GM12801 (cell line): ENCODE measurements around the gene WDR64.

ENCODE experiments used
- TF ChIP-seq, protein P1 (sequence below): IDR thresholded peaks from one replicate; pipeline ENCODE4 v1.5.1; 2011; ENCODE audit warnings: control low read depth; ENCODE audit not compliant: insufficient read length; ENCODE audit errors: extremely low read depth

The WDR64 gene

DNA sequence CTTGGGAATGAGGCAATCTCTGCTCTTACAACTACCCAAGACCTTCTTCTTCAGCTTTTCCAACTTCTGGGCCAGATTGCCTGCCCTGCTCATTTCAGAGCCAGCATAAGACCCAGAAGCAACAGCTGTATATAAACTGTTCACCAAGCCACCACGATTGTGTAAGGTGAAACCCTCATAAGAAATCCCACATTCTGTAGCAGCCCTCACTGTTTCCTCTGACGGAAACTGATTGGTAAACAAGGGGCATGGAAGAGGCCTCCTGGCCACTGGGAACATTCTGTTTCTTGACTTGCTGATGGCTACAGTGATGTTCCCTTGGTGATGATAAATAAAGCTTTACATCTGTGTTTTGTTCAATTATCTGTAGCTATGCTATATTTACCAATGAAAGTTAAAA lies 156.2 kb downstream of the WDR64 start:
- TF ChIP-seq, protein P1, sequence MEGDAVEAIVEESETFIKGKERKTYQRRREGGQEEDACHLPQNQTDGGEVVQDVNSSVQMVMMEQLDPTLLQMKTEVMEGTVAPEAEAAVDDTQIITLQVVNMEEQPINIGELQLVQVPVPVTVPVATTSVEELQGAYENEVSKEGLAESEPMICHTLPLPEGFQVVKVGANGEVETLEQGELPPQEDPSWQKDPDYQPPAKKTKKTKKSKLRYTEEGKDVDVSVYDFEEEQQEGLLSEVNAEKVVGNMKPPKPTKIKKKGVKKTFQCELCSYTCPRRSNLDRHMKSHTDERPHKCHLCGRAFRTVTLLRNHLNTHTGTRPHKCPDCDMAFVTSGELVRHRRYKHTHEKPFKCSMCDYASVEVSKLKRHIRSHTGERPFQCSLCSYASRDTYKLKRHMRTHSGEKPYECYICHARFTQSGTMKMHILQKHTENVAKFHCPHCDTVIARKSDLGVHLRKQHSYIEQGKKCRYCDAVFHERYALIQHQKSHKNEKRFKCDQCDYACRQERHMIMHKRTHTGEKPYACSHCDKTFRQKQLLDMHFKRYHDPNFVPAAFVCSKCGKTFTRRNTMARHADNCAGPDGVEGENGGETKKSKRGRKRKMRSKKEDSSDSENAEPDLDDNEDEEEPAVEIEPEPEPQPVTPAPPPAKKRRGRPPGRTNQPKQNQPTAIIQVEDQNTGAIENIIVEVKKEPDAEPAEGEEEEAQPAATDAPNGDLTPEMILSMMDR, result no peak

DNA sequence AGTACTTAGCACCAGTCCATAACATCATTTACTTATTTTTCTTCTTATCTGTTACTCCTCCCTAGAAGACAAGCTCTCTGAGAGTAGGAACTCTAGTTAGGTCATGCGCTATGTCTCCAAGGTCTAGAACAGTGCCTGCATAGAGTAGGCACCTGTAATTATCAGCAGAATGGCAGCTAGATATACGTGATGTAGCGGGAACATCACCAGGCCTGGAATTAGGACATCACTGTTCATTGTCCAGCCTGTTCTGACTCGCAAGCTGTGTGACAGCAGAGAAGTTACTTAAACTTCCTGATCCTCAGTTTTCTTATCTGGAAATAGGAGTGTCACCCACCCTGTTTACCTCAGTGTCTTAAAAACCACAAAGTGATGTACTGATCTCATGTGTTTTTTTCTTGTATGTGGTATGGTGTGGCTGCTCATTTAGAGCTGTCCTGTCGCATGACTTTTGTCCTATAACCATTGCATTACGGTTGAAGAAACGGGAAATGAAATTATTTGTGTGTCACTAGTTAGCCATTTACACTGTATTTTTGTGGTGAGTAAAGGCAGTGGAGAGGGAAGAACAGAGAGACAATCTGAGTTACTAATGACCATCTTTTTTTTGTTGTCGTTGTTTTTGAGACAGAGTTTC lies 158.8 kb downstream of the WDR64 start:
- TF ChIP-seq, protein P1, result no peak

DNA sequence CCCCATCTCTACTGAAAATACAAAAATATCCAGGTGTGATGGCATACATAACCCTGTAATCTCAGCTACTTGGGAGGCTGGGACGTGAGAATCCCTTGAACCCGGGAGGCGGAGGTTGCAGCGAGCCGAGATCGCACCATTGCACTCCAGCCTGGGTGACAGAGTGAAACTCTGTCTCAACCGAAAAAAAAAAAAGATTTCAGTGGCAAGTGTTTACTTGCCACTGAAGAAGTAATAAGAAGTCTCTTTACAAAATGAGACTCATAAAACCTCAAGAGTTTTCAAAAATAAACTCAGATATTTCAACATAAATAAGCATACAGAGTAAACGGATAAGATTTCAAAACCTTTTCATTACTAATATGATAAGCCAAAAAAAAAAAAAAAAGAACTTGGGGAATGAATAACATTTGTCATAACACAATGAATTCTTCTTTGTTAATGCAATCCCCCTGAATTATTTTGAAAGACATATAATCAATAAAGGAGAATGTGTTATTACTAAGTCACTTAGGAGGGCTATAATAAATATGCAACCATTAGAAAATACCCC lies 161.8 kb downstream of the WDR64 start:
- TF ChIP-seq, protein P1, result no peak

DNA sequence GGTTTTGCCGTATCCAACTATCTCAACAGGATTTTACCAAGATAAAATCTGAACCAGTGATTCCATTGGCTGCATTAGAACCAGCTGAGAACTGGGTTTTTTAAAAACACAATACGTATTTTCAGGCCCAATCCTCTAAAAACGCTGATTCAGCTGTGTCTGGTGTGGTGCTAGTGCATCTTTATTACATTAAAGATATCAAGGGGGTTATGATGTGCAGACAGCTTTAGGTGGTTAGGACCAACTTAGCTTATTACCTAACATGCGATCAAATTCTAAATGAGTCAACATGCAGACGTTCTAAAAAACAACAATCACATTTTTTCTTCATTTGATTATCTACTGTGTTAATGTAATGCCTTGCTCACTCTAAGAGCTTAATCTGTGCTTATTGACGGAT lies 163.9 kb downstream of the WDR64 start:
- TF ChIP-seq, protein P1, result no peak

DNA sequence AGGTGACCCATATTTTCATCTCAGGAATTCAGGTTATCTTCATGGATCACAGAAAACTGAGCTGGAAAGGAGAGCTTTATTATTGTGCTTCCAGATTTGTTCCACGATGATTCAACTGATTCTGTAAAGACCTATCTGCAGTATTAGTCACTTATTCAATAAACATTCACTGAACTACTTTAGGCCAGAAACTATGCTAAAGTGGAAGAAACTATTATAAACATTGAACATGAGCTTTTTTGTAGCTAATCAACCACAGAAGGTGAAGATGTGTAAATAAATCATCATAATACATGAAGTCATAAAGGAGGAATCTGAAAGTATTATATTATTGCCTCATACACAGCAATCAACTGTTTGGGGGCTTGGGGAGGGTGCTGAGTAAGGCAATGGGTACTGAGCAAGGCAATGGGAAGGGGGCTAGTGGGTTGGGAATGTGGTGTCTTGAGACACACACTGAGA lies 165.3 kb downstream of the WDR64 start:
- TF ChIP-seq, protein P1, result no peak

DNA sequence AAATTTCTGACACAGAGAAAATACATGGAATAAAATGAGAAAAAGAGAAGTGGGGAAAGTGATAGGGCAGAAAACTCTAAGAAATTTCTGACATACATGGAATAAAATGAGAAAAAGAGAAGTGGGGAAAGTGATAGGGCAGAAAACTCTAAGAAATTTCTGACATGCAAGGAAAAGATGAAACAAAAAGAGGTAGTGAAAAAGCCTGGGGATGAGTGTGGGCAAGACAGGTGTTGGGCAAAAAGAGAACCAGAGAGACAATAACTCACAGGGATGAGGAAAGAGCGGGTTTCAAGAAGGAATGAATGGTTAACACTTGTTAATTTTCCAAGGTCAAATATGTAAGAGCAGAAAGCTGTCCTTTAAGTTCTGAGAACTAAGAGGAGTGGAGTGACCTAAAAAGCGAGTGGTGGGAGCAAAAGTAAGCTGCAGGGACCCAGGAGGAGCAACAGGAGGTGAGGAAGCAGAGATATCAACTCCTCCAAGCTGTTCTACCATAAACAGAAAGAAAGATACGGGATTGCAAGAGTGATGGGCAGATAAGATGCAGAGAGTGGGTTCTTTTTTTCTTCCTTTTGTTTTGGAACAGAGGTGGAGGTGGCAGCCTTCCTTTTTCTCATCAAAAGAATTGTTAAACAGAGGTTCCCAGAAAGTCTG lies 166.0 kb downstream of the WDR64 start:
- TF ChIP-seq, protein P1, result no peak

DNA sequence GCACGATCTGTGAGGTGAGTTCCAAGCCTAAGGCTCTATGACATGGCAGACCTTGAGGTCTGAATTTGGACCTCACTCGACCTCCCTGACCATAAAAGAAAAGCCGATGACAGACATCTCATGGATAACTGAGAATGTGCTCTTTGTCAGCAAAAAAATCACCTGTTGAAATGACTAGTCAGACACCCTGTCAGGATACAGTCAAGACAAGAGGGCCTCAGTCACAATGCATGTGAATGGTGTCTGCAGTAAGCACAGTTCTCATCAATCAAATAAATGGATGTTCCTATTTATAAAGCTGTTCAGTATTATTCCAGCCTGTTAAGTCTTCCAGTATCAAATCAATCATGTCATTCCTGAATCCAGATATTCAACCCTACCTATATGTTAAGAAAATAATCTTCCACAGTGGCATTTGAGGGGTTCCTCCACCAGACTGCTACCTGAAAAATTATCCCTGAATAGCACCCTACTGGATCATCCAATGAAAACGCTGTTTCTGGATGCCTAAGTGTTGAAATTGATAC lies 167.3 kb downstream of the WDR64 start:
- TF ChIP-seq, protein P1, result no peak
